AG09319 (cell line): Measurements from ENCODE around the gene PRR5.
A peak's percentile ranks its signal among the peaks of the same experiment; 100 is the strongest.
"Not testable (repeated sequence)": the region's sequence is repeated elsewhere in the genome, so short reads cannot be mapped to it uniquely, and the experiment has no call there.

ENCODE experiments used
- DNase-seq: peaks from one replicate; pipeline ENCODE4 v3.0.0-alpha.2; 2010; ENCODE audit warnings: low read depth; ENCODE audit errors: extremely low read depth
- TF ChIP-seq, protein P1 (sequence below): IDR thresholded peaks from 2 replicates; pipeline ENCODE4 v1.5.1; 2011; ENCODE audit warnings: low read depth, mild to moderate bottlenecking, inconsistent platforms, low read length, moderate library complexity

Gene PRR5, protein sequence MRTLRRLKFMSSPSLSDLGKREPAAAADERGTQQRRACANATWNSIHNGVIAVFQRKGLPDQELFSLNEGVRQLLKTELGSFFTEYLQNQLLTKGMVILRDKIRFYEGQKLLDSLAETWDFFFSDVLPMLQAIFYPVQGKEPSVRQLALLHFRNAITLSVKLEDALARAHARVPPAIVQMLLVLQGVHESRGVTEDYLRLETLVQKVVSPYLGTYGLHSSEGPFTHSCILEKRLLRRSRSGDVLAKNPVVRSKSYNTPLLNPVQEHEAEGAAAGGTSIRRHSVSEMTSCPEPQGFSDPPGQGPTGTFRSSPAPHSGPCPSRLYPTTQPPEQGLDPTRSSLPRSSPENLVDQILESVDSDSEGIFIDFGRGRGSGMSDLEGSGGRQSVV

DNA sequence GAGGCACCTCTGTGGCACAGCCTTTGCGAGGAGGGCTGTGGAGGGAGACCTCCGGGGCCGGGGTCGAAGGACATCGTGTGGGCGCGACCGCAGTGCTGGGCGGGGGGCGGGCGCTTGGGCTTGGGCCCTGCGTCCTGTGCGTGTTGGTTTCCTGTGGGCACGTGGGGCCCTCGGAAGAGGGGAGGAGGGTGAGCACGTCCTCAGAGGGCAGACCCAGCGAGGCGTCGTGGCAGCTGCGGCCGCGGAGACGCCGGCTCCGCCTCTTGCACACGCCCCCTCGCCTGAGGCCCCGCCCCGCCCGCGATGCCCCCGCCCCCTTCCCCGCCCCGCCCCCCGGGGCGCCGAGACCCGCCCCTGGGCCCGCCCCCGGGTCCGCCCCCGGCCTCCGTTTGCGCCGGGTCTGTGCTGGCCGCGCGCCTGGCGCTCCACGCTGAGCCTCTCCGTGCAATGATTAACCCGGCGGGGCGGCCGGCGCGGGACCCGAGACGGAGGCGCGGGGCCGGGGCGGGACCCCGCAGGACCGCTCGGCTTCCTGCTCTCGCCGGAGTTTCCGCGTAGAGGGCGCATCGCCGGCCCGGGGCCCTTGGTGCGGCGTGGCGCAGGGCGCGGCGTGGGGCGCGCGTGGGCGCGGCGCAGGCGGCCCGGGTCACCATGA is at the start of gene PRR5:
Gene PRR5 (plus strand): TSS at position 381 of the 655 bp plus-strand sequence. CDS start 271 bp downstream, at position 652.
- TF ChIP-seq, protein P1, sequence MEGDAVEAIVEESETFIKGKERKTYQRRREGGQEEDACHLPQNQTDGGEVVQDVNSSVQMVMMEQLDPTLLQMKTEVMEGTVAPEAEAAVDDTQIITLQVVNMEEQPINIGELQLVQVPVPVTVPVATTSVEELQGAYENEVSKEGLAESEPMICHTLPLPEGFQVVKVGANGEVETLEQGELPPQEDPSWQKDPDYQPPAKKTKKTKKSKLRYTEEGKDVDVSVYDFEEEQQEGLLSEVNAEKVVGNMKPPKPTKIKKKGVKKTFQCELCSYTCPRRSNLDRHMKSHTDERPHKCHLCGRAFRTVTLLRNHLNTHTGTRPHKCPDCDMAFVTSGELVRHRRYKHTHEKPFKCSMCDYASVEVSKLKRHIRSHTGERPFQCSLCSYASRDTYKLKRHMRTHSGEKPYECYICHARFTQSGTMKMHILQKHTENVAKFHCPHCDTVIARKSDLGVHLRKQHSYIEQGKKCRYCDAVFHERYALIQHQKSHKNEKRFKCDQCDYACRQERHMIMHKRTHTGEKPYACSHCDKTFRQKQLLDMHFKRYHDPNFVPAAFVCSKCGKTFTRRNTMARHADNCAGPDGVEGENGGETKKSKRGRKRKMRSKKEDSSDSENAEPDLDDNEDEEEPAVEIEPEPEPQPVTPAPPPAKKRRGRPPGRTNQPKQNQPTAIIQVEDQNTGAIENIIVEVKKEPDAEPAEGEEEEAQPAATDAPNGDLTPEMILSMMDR: no peak
- DNase-seq: peak; percentile 62

DNA sequence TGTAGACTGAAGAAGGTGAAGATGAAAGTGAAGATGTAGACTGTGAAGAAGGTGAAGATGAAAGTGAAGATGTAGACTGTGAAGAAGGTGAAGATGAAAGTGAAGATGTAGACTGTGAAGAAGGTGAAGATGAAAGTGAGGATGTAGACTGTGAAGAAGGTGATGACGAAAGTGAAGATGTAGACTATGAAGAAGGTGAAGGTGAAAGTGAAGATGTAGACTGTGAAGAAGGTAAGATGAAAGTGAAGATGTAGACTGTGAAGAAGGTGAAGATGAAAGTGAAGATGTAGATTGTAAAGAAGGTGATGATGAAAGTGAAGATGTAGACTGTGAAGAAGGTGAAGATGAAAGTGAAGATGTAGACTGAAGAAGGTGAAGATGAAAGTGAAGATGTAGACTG is 49.1 kb upstream of the PRR5 start:
- DNase-seq: not testable (repeated sequence)

DNA sequence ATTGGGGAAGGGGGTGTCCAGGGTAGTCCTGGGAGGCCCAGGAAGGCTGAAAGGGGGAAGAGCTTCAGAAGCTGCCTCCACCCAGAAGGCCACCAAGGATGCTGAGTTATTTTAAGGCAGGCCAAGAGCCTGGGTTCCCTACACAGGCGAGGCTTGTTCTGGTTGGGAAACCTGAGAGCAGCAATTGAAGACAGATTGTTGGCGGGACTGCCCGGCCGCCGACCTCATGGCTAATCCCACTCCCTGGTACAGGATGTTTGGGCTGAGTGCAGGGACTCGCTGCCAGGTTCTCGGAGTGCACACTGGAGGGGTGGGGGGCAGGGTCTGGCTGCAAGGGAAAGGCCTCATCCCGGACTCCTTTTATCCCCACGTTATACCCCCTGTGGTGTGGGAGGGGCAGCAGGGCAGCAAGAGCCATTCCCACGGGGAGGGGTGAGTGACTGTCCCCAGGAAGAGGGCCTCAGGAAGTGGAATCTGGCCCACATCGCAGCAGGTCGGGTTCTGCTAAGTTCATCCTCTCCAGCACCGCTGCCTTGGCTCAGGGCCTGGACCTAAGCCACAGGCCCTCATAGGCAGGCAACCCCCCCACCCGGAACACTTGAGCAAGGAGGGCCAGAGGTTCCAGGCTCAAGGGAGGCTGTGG is 43.6 kb upstream of the PRR5 start:
- DNase-seq: peak; percentile 80
- TF ChIP-seq, protein P1: no peak

DNA sequence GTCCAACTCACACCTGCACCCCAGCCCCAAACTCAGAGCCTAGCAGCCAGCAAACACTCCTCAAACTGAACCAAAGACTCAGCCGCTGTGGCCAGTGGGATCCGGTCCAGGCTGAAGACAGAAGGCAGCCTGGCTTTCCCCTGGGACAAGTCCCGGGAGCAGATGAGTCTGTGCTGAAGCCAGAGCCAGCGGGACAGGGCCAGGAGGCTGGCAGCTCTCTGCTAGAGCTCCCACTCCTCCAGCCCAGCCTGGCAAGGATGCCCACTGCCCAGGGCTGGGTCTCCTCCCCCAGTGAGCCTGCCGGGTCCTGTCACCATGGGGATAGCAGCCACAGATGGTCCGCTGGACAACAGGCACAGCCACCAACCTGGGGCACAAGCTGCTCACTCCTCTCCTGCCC is 42.9 kb upstream of the PRR5 start:
- TF ChIP-seq, protein P1: no peak

DNA sequence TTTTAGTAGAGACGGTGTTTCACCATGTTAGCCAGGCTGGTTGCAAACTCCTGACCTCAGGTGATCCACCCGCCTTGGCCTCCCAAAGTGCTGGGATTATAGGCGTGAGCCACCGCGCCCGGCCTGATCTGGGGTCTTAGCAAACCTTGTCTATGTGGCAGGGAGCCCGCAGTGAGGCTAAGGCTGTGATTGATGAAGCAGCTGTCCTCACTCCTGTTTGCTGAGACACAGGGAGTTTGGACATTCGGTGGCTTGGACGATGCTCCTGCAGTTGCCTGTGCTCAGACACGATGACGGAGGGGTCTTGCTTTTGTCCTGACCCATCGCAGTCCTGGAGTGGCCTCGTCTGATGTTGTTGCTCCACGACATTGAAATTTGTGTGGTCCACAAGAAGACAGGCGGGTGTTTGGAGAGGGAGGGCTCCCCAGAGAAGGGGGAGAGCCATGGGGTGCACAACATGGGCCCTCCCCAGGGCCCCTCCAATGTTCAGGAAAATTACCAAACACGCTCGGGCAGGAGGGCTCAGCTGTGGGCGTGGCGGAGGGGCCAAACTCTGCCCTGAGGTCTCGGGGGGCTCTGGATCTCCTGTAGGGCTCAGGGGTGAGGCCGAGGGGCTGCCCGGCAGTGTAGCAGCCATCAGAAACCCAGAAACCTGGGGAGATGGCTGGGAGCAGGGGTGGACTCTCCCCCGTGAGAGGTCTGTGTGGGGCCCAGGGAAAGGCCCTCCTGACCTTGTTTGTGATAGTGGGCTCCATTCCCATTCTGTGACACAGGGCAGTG is 41.8 kb upstream of the PRR5 start:
- TF ChIP-seq, protein P1: no peak
- DNase-seq: no peak

More for the DNA sequence above, 42.9 kb upstream of the PRR5 start:
- DNase-seq: no peak

DNA sequence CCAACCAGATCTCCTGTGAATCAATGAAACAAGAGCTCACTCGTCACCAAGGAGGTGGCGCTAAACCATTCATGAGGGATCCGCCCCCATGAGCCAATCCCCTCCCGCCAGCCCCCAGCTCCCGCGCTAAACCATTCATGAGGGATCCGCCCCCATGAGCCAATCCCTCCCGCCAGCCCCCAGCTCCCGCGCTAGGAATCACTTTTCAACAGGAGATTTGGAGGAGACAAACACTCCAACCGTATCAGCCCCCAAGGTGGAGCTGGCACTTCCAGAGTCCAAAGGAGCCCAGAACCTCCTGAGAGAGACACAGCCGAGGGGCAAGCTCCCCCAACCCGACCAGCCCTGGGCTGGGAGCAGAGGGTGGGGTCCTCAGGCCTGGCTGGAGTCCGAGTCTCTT is 40.9 kb upstream of the PRR5 start:
- TF ChIP-seq, protein P1: no peak
- DNase-seq: no peak
